ENCODE measurements around the gene RBM38. TPM values are rescaled to one million over a fixed set of nuclear protein-coding genes. Genes with fewer than 3 reads are reported as not detected.
"Not testable (repeated sequence)": the region's sequence is repeated elsewhere in the genome, so short reads cannot be mapped to it uniquely, and the experiment has no call there.

The RBM38 gene
- polyA plus RNA-seq (2013, experiment 1 of 2; ENCODE audit: insufficient read length), result 10.9 TPM
- 10.1 TPM for polyA plus RNA-seq (2013, experiment 2 of 2; ENCODE audit: insufficient read length)

DNA sequence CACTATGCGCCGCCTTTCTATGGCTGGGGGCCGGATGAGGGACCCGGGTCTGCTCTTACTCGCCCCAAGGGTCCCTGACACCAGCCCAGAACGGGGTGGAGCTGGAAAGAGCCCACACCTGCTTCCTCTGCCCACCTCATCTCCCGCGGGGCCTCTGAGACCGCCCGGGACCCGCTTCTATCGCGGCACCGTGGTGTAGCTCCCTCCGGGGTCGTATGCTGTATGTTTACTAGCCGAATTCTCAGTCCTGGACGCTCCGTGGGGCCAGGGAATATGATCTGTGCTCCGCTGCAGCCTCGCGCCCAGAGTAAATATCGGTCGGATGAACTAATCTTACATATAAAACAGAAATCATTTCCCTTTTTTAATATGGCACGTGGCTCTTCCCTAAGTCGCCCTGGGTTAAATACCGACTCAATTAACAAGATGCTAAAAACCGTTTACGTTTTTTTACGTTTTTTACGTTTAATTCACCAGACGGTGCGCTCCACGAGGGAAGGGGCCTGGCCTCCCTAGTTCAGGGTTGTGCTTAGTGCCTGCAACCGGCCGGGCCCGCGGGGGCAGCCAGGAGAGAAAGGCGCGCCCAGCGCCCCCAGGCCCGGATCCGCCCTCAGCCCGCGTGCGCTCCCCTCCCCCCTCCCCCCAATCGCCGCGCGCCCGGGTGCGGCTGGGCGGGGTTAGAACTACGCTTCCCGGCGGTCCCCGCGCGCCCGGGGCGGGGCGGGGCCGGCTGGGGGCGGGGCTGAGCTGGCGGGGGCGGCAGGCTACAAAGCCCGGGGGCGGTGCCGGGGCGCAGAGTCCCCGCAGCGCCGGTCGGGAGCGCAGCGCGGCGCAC lies at the start of gene RBM38:
TSS of gene RBM38 (plus strand) at position 793 of the 835 bp plus-strand sequence. CDS start 186 bp downstream, outside the sequence.
- peak; percentile 77 for DNase-seq

DNA sequence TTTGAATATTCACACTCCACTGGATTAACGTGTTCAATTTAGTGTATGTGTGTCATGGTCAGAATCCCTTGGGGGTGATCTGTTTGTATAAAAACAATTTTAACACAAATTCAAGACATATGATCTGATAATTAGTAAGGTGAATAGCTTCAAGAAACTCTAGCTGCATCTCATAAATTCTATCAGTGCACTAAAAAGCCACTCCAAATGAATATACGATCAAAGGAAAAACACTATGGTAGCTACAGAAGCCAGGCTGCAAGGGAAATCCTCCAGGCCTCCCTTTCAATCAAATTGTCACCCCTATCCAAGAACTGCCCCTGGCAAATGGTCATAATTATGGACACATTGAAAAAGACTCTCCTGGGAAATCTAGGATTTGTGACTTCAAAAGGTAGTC lies 49.5 kb upstream of the RBM38 start:
- no peak for DNase-seq

DNA sequence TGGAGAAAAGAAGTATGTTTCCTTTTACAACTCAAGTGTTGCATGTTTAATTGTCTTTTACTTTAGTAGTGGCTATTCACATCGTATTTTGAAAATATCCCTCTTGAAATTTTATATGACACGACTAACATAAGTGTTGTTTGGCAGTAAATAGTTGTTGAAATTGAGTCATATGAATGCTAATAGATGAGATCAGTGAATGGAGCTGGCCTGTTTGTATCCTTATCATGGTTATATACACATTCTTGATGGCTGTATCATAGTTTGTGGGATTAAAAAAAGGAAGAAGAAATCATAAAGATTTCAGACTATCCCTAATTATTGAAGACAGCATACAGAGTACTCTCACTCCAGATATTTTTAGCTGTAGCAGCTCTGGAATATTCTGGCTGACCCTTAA lies 48.4 kb upstream of the RBM38 start:
- peak; percentile 9 for DNase-seq

DNA sequence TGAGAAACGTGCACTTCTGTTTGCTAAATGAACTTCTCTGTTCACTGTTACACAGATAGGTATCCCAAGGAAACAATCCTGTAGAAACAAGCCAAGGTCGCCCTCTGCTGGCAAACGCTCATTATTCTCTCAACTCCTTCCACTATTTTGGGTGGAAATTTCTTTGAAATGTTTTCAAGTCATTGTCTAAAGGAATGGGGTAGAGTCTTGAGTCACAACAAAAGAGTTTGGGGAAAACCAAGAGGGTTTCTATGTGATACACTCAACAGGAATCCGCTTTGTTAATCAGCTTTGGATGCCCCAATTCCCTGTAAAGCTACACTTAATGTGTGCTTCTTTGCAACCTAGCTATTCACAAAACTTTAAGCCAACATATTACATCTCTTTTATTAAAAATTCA lies 44.7 kb upstream of the RBM38 start:
- peak; percentile 74 for DNase-seq

DNA sequence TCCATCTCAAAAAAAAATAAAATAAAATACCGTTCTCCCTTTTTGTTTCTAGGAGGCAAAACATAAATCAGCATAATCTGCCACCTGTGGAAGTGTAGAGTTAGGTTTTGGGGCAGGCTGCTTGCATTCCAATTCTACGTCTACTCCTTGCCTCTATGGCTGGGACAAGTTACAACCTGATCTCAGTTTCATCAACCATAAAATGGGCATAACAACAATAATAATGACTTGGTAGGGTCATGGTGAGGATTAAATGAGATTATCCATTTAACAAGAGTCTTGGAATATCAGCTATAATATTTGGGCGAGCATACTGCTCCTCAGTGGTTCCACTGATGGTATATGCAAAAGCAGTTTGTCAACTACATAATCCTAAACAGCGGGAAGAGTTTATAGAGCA lies 43.8 kb upstream of the RBM38 start:
- no peak for DNase-seq

DNA sequence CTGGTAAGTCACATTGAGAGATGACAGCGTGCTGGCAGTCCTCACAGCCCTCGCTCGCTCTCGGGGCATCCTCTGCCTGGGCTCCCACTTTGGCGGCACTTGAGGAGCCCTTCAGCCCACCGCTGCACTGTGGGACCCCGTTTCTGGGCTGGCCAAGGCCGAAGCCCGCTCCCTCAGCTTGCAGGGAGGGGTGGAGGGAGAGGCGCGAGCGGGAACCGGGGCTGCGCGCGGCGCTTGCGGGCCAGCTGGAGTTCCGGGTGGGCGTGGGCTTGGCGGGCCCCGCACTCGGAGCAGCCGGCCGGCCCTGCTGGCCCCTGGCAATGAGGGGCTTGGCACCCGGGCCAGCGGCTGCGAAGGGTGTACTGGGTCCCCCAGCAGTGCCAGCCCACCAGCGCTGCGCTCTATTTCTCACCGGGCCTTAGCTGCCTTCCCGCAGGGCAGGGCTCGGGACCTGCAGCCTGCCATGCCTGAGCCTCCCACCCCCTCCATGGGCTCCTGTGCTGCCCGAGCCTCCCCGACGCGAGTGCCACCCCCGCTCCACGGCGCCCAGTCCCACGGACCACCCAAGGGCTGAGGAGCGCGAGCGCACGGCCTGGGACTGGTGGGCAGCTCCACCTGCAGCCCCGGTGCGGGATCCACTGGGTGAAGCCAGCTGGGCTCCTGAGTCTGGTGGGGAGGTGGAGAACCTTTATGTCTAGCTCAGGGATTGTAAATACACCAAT lies 42.8 kb upstream of the RBM38 start:
- DNase-seq, result not testable (repeated sequence)

DNA sequence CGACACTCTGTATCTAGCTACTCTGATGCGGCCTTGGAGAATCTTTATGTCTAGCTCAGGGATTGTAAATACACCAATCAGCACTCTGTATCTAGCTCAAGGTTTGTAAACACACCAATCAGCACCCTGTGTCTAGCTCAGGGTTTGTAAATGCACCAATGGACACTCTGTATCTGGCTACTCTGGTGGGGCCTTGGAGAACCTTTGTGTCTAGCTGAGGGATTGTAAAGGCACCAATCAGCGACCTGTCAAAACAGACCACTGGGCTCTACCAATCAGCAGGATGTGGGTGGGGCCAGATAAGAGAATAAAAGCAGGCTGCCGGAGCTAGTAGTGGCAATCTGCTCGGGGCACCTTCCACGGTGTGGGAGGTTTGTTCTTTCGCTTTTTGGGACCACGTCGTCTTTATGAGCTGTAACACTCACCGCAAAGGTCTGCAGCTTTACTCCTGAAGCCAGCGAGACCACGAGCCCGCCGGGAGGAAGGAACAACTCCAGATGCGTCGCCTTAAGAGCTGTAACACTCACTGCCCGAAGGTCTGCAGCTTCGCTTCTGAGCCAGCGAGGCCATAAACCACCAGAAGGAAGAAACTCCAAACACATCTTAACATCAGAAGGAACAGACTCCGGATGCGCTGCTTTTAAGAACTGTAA lies 42.1 kb upstream of the RBM38 start:
- DNase-seq, result not testable (repeated sequence)

DNA sequence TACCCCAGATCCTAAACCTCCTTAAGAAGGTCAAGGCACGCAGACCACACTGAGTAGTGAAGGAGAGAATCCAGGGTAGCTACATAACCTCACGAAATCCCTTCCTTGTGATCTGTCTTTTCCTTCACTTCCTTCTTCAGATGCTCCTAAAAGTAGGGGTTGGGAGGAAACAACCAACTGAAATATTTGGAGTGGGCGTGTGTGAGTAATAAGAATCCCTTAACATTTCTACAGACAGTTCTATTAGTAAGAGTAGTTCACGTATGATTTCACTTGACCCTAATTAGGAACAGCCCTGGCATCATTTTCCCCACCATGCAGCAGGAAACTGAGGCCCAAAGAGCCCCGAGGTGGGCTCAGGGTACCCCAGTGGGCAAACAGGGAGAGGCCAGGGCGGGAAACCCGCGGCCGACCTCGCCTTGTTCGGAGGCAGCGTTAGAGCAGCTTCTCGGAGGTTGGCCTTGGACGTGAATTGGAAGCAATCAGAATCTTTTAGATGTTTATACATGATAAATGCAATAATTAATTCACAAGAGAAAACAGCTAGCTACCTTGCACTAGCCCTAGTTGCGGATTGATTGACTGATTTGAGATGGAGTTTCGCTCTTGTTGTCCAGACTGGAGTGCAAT lies 41.0 kb upstream of the RBM38 start:
- DNase-seq, result no peak

DNA sequence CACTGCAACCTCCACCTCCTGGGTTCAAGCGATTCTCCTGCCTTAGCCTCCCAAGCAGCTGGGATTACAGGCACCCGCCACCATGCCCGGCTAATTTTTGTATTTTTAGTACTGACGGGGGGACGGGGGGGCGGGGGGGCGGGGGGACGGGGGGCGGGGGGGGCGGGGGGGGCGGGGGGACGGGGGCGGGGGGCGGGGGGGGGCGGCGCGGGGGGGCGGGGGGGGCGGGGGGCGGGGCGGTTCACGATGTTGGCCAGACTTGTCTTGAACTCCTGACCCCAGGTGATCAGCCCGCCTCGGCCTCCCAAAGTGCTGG lies 40.5 kb upstream of the RBM38 start:
- DNase-seq, result not testable (repeated sequence)

DNA sequence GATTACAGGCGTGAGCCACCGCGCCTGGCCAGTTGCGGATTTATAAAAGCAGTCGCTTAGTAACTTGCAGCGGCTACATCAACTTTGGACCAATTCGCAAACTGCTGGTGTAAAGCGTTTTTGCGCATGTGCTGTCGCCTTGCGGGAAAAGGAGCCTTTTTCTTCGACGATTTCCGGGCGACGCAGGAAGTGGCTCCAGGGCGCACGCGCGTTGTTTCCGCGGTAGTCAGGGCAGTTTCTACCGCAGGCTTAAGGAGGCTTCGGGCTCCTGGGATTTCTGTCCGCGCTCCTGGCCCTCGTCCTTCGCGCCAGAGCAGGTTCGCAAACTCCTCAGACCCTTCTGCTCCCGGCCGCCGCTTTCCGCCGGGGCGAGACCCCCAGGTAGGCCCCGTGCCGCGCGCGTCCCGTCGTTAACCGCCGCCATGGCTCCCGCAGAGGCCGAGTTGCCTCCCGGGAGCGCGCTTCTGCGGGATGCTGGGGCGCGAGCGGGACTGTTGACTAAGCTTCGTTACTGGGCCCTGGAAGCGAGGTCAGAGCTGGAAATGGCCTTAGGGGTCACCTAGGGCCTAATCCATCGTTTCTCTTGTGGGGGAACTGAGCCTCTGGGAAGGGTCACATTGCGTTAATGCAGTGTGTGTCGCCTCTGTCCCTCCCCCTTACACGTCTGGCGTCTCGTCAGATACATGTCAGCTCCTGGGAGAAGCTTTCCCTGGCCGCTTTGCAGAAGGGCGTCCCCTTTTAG lies 40.0 kb upstream of the RBM38 start, which contains the start of gene RAE1:
TSS of gene RAE1 (plus strand) at position 214 of the 742 bp plus-strand sequence. CDS start 2,784 bp downstream, outside the sequence.
- DNase-seq, result peak; percentile 90

DNA sequence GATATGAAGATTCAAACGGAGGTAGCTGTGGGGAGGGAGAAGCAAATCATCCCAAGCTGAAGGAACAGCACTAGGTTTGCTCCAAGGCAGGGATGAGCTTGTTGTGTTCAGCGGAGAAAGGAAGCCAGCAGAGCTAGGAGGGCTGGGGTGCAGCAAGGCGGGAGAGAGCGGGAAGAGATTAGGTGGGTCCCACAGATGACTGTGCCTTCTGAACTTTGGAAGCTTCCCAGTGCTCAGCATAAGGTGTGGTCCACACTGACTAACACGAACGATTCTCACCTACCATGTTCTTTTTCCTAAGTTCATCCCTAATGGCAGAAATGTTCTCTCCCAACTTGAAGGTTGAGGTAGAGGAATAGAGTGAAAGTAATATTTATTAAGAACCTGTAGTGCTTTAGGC lies 38.9 kb upstream of the RBM38 start:
- no peak for DNase-seq

DNA sequence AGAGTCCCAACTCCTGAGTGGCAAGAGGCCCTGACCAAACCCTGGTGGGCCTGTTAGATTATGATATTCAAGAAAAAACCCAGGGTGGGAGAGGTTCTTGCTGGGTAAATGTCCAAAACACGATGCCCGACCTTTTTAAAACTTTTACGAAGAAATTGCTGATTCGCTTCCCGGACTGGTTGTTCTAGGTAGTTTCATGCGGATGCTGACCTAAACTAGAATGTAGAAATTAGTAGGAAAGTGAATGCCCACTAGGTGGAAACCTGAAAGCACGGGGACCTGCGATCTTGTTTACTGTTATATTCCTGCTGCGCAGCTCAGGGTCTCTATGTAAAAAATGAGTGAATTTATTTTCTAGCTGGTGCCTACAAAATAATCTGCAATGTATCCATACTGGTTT lies 37.8 kb upstream of the RBM38 start:
- DNase-seq, result no peak

DNA sequence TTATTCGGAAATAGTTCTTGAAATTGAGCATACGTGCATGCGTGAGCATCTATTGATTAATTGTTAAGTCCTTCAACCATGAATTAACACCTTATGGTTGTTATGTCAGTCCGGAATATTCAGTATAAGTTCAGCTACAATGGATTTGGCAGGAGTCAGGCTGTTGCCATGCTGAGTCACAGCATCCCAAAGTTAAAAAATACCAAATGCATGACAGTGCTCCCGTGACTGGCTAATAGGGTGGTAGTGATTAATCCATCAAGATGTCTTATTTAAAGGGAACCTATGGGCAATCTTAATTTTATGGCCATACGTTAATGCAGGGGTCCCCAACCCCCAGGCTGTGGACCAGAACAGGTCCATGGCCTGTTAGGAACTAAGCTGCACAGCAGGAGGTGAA lies 29.7 kb upstream of the RBM38 start:
- peak; percentile 87 for DNase-seq

DNA sequence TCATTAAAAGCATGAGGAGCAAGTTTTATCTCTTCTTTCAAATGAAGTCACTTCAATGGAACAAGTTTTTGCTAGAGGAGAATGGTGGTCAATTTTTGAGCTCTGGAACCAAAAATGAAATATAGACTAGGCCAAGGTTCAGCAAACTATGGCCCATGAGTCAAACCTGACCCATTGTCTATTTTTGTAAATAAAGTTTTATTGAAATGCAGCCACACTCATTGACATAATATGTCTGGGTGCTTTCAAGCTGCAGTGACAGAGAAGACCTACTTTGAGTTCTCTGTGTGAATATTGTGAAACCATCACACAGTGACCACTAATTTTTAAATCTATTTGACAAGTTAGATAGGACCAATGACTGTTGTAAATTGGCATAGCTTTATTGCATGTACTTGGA lies 26.7 kb upstream of the RBM38 start:
- no peak for DNase-seq

DNA sequence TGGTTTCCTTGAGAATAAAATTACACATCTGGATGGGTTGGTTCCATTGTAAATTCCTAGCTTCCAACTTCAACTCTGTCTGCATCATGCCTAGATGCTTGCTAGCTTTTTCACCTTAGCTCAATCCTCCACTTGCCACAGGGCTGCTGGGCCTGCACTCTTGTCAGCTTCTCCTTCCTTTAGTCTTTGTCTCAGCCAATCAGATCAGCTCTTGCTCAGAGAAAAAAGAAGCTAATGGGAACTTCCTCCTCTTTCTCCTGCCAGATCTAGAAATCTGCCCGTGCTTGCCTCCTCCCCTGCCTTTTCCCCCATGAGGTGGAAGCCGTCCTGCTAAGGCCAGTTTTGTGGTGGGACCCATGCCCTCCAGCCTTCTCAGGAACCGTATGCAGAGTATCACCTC lies 21.6 kb upstream of the RBM38 start:
- no peak for DNase-seq

DNA sequence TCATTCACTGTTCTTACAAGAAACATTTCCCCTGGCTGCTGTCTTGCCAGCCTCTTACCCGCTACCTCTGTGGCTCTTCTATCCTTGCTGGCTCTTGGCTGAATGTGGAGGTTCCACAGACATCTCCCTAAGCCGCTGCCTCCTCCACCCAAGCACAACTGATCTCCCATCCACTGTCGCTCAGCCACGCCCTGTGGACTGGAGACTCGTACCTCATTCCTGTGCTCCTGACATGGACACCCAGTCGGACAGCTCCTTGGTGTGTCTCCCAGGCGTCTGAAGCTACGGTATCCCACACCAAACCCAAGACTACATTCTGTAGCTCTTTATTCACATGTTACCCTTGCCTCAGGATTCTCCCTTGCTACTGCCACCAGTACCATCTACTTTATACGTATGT lies 20.9 kb upstream of the RBM38 start:
- no peak for DNase-seq

DNA sequence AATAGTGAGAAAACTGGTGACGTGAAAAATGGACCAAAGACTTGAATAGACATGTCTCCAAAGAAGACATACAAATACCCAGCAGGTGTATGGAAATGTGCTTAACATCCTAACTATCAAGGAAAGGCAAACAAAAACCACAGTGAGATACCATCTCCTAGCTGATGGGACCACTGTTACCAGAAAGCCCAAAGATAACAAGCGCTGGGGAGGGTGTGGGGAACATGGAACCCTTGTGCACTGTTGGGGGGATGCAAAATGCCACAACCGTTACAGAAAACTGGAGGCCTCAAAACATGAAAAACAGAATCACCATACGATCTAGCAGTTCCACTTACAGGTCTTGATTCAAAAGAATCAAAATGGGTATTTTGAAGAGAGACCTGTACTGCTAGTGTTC lies 19.8 kb upstream of the RBM38 start:
- no peak for DNase-seq

DNA sequence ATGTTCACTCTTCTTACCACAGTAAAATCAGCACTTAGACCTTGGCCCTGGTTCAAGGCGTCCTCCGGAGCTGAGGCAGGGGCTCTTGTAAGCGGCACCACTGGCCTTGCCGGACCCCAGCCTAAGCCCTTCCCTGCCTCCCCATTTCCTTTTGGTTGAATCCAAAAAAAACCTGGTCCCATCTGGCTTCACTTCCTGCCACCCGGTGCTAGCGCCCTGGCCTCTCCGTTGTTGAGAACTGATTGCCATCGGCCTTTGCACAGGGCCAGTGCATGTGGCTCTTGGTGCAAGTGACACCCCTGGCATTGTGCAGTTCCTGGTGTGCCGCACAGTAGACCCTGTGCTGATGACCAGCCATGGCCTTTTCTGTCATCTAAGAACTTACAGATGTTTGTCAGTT lies 19.0 kb upstream of the RBM38 start:
- no peak for DNase-seq

DNA sequence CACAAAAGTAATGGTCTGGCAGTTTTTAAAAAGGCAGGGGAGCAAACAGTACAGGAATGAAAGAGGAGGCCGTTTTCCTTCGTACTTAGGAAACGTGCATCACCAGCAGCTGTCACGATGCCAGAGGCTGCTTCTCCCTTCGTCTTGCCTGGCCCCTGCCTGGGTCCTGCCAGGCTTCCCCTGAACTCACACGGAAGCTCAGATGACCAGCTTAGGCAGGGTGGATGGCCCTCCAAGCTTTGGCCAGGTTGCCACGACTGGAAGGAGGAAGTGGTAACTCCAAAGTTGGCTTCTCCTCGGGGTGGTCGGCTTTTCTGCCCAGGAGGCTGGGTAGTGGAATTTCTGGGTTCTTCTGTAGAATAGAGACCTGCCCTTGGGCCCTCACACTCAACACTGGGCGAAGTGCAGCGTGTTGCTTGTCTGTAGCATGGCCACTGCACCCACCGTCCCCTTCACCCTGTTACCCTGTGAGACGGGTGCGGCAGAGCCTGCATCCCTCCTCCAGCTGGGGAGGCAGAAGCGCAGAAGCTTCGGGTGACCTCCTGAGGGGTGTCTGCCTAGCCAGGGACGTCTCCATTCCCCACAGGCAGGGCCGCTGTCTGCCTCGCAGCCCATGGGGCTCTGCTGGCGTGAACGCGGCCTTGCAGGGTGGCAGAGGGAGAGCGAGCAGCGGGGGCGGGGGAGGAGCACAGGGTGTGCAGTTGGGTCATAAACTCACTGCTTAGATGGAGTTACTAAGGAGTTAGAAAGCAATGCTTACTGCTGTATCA lies 18.4 kb upstream of the RBM38 start:
- DNase-seq, result no peak

DNA sequence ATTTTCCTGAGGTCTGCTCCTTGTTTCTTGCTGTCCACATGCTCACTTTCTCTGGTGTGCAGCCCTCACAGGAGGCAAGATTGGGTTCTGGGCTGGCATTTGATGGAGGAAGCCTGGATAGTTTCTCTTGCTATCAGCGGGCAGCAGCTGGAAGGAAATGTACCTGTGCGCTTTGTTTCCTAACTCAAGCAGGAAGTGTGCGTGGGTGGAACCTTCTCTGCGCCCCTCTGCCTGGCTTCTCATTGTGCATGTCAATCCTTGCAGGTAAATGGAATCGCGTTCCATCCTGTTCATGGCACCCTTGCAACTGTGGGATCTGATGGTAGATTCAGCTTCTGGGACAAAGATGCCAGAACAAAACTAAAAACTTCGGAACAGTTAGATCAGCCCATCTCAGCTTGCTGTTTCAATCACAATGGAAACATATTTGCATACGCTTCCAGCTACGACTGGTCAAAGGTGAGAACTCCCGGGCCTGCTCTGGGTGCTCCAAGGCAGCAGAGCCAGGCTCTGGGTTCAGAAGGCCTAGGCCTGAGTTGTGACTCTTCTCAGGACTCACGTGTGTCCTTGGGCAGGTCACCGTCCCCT lies 16.8 kb upstream of the RBM38 start:
- no peak for DNase-seq
